SKM-1 treated with dmso at 0.1 percent for 144 hours (cell line): ENCODE measurements around the gene RAB9A.
"Not testable (repeated sequence)": the region's sequence is repeated elsewhere in the genome, so short reads cannot be mapped to it uniquely, and the experiment has no call there.

ENCODE experiments used
- DNase-seq: peaks from one replicate; lab custom pipeline; 2025; ENCODE audit not compliant: unreplicated experiment; lab: John Stamatoyannopoulos, UW

The RAB9A gene

DNA sequence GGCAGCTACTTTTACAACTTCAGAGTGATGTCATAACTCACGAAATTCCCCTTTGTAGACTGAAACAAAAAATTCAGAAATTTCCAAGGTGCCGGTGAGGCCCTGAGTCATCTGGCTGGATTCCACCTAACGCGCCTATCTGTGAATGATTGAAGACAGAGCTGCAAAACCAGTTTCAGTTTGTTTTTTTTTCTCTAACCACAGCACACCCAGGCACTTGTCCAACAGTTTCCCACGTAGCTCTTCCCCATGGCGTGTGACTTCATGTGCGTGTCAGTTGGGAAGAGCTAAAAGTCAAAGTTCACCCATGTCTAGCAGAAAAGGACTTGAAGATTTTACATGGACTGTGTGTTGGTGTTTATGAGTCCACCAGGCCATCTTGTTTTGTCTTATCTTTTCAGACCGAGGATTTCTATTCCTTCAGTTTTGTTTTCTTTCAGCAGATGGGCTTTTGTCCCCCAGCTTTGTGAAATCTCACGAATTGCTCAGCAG is 19.6 kb upstream of the RAB9A start:
- no peak for DNase-seq

DNA sequence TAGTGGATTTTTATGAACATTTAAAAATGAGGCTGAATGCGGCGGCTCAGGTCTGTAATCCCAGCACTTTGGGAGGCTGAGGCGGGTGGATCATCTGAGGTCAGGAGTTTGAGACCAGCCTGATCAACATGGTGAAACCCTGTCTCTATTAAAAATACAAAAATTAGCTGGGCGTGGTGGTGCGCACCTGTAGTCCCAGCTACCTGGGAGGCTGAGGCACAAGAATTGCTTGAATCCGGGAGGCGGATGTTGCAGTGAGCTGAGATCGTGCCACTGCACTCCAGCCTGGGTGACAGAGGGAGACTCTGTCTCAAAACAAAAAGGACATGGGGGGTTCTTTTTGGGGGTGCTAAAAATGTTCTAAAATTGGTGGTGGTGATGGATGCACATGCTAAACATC is 19.2 kb upstream of the RAB9A start:
- DNase-seq = not testable (repeated sequence)

DNA sequence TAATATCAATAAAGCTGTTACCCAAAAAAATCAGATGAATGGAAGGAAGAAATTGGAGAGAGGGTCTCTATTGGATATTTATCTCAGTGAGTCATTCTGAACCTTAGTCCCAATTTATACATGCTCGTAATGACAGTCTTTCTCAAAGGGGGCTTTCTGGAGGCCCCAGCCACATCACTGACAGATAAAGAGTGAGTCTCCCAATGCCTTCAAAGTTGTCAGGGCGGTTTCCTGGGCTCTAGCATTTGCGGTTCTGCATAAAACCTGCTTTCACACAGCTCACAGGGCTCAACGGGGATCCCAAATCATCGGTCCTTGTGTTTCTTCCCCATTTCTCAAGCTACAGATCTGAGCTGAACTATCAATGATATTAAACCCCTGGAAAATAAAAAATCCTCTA is 18.7 kb upstream of the RAB9A start:
- DNase-seq = no peak

DNA sequence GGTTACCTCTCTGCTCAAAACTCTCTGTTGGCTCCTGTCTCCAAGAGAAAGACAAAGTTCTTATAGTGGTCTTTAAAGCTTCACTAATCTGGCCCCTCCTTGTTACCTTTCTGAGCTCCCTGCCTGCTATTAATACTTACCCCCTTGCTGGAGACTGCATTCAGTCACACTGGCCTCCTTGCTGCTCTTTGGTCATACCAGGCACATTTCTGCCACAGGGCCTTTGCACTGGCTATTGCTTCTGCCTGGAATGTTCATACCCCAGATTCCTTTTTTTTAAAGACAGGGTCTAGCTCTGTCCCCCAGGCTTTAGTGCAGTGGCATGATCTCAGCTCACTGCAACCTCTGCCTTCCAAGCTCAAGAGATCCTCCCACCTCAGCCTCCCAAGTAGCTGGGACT is 15.9 kb upstream of the RAB9A start:
- DNase-seq = no peak

DNA sequence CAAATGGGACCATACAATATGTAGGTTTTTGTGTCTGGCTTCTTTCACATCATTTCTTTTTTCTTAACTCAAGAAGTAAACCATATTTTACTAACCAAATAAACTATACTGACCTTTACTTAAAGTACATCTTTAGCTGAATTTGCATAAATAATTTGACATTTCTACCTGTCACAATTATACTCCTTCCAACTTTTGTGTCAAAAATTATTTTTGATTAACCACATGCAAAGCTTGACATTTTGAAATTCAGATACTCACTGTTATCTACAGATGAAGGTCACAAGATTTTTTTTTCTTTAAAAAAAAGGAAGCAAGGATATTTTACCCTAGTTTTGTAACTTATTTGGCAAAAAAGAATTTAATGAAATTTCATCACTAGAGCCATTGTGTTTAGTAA is 12.0 kb upstream of the RAB9A start:
- no peak for DNase-seq

GRCh38 chrX:13679700-13680099 is 9.2 kb upstream of the RAB9A start:
- not testable (repeated sequence) for DNase-seq

DNA sequence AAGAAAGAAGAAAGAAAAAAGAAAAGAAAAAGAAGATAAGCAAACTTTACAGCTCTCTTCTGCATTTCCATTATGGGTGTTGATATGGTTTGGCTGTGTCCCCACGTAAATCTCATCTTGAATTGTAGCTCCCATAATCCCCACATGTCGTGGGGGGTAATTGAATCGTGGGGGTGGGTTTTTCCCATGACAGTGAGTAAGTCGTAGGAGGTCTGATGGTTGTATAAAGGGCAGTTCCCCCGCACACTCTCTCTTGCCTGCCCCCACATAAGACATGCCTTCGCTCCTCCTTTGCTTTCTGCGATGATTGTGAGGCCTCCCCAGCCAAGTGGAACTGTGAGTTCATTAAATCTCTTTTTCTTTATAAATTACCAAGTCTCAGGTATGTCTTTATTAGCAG is 7.3 kb upstream of the RAB9A start:
- DNase-seq = no peak

GRCh38 chrX:13684361-13684760 is 4.6 kb upstream of the RAB9A start:
- DNase-seq = no peak

GRCh38 chrX:13685126-13685763 is 3.7 kb upstream of the RAB9A start:
- no peak for DNase-seq

GRCh38 chrX:13687203-13687602 is 1.7 kb upstream of the RAB9A start:
- no peak for DNase-seq

- DNase-seq = no peak
These were observed 457 bp upstream of the RAB9A start for GRCh38 chrX:13688384-13688957.

GRCh38 chrX:13689741-13690211 is 848 bp downstream of the RAB9A start:
- no peak for DNase-seq

- DNase-seq = no peak
These were observed 1.9 kb downstream of the RAB9A start for GRCh38 chrX:13690836-13691235.

DNA sequence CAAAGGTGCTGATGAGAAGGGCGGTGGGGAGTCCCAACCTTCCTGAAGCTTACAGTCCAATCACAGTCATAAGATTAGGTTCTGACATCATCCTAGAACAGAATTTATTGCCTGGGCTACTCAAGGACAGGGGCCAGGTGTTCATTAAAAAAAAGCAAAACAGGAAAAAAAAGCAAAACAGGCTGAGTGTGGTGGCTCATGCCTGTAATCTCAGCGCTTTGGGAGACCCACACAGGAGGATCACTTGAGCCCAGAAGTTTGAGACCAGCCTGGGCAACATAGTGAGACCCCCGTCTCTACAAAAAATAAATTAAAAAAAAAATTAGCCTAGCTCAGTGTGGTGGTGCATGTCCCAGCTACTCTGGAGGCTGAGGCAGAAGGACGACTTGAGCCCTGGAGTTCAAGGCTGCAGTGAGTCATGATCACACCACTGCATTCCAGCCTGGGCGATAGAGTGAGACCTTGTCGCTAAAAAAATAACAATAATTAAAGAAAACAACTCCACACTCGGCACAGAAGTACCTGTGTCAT is 3.0 kb downstream of the RAB9A start:
- DNase-seq = no peak

DNA sequence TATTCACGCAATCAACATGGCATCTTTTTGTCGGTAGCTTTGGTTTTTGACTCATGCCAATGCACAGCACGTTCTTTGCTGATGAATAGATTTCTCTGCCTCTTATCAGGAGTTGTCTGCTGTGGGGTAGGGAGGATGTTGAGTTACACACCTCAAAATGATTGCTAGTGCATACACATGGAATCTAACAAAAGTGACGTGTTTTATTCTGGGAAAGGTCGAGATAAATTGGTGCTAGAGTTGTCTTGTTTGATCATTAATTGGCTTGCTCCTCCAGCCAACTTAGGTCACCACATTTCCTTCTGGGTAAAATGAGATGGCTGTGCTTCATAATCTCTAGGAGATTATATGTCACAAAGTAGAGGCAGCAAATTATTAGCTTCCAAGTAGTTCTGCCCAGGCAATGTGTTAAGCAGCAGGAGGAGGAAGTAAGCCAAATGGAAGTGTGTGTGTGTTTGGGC is 3.9 kb downstream of the RAB9A start:
- DNase-seq = no peak

GRCh38 chrX:13693341-13693961 is 4.5 kb downstream of the RAB9A start:
- no peak for DNase-seq

GRCh38 chrX:13694359-13694758 is 5.4 kb downstream of the RAB9A start:
- no peak for DNase-seq

- no peak for DNase-seq
These were observed 6.1 kb downstream of the RAB9A start for GRCh38 chrX:13694983-13695382.

DNA sequence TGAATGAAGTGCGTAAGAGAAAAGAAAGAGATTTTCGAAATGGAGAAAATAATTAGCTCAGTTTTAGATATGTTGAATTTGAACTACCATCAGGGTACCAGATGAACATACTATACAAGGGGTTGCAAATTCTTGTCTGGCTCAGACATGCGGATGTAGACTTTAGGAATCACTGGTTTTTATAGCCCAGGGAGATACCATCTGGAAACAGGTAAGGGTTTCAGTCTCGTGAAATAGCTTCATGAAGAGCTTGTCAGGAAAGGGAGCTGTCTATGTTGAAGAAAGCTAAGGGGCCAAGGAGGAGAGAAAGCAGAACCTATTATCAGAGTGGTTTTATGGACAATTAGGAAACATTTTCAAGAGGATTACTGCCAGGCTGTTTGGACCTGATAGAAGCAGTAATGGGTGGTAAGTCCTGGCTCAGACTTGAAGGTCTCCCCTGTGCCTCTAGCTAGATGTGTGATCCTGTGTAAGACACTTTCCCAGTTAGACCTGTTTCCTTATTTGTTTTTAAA is 6.7 kb downstream of the RAB9A start:
- DNase-seq = peak; percentile 40

GRCh38 chrX:13697455-13697854 is 8.5 kb downstream of the RAB9A start:
- no peak for DNase-seq

GRCh38 chrX:13697976-13698375 is 9.0 kb downstream of the RAB9A start:
- DNase-seq = no peak

DNA sequence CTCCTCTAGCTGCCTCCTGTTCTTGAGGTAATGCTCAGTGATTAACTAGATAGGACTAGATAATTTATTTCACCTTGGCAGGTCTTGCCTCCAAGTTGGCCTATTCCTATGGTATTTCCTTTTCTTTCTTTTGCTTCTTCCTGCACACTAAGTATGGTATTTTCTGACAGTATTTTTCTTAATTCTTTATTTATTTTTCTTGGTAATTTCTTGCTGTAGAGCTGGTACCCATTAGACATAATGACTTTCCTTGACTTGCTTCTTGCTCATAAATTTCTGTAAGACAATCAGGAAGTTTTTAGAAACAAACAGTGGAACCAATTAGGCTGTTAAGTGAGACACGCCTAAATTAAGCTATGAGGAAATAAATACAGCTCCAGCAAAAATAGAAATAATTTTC is 9.5 kb downstream of the RAB9A start:
- no peak for DNase-seq
